Muscle of arm (tissue), 12 donors: ENCODE data around the gene HOTAIR. TPM values are rescaled to one million over a fixed set of nuclear protein-coding genes. Genes with fewer than 3 reads are reported as not detected.

Source experiments
- DNase-seq: peaks from one replicate; pipeline ENCODE4 v3.0.0-alpha.2; 2013
- polyA plus RNA-seq, 12 donors: library from polyadenylated mRNA; unstranded; fragments of 120-200 nt; gene quantifications; one replicate each; pipeline ENCODE4 v1.2.1, GENCODE V29; 2013; ENCODE audit not compliant: insufficient read length in 12 of 12

Gene HOTAIR
- polyA plus RNA-seq, 12 donors = 0.11 TPM; not detected in 11

DNA sequence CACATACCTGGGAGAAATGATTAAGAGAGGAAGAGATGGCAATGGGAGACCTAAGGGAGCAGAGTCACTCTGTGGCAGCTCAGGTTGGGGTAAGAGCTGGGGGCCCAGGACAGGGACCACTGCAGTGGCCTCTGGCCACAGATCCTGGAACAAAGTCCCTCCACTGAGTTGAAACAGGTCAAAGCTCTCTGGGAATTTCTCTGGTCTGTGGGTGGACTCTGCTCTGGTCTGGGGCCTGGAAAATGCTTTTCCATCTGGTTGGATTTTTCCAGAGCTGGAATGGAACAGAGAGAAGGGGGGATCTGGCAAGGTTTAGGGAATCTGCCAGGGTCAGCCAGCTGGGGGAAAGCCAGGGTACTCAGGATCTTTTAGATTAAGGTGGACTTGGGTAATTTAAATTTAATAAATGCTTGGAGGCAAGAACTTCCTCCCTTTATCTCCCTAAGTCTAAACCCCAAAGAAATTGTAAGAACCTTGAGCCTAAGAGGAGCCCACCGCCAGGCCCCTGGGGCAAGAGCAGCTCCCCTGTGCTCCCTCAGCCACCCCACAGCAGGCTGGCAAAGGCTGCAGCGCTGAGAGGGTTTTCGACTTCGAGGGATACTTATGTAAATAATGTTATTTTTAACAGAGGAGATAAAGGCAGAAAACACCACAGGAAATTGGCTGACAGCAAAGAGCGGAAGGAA lies 13.9 kb upstream of the HOTAIR start:
- no peak for DNase-seq

GRCh38 chr12:53987787-53988230 lies 13.1 kb upstream of the HOTAIR start:
- no peak for DNase-seq

DNA sequence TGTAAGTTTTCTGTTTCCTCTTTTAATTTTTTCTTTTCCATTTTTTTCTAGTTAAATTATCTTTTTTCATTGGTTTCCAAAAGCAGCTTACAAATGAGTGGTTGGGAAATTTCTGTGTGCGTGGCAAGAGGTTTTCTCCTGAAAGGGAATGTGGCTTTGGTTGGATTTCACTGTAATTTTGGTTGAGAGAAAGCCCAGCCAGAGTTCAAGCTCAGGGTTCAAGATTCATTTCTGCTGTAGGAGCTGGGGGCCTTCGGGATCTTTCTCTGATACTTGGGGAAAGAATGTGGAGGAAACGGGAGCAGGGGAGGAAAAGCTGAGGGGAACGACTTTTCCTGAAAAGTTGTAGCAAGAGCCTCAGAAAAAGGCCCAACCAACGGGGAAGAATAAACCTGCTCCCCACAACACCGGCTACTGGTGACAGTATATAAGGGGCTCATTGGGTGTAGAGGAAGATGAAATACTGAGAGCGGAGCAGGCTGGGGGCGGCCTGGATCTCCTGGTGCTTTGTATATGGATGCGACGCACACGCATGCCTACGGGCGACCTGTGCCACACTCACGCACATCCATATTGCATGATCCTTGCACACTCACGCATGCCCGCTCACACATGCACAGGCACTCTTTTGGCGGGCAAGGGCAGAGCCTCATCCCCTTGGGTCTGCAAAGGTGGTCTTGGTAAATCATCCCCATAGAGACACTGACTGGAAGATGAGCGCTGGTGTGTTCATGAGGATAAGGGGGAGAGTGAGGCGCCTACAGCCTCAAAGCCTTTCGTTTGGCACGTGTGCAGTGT lies 12.1 kb upstream of the HOTAIR start:
- no peak for DNase-seq

- no peak for DNase-seq
These were observed 11.4 kb upstream of the HOTAIR start for GRCh38 chr12:53985994-53986685.

GRCh38 chr12:53985692-53985993 lies 10.9 kb upstream of the HOTAIR start:
- no peak for DNase-seq

DNA sequence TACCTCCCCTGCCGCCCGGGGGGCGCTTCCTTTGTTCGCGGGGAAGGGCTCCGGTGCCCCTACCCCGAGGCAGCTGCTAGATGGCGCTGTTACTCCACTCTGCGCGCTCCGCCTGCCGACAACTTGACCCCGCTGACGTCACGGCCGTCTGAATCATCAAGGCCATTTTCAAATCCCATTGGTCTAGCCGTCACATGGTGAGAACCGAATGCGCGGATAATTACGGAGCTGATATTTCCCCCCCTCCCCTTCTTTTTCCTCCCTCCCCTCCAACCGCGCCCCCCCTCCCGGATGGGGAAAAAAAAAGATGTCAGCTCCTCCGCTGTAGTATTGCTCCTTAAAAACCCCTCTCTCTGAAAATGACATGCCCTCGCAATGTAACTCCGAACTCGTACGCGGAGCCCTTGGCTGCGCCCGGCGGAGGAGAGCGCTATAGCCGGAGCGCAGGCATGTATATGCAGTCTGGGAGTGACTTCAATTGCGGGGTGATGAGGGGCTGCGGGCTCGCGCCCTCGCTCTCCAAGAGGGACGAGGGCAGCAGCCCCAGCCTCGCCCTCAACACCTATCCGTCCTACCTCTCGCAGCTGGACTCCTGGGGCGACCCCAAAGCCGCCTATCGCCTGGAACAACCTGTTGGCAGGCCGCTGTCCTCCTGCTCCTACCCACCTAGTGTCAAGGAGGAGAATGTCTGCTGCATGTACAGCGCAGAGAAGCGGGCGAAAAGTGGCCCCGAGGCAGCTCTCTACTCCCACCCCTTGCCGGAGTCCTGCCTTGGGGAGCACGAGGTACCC lies 10.3 kb upstream of the HOTAIR start, which contains the start of gene HOXC10:
Gene HOXC10 (plus strand): TSS at position 246 of the 791 bp plus-strand sequence. CDS start 114 bp downstream, at position 360.
- DNase-seq = peak; percentile 85

DNA sequence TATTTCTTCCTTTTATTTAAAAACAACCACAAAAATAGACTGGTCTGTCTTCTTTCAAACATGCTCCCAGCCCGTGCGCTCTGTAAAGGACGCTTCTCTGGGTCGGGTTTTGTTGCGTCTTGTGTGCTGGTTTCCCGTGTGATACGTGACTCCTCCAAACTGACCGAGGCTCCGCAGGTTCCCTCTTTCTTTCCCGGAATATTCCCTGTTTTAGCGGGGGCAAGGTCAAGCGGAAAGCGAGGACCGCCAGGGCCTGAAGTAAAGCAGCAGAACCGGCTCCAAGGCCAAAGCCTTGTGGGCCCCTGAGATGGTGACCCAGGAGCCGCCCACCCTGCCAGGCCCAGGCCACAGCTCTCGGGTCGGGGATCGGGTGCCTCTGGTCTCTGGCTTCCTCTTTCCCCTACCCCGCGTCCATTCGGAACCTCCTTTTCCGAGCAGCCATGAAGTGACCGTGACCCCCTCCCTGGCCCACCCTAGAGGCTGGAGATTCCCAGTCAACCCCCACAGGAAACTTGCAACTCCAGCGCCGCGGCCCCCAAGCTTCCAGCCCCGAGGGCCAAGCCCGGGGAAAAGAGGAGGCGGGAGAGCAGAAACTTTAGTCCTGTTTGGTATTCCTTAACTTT lies 9.3 kb upstream of the HOTAIR start:
- DNase-seq = no peak

DNA sequence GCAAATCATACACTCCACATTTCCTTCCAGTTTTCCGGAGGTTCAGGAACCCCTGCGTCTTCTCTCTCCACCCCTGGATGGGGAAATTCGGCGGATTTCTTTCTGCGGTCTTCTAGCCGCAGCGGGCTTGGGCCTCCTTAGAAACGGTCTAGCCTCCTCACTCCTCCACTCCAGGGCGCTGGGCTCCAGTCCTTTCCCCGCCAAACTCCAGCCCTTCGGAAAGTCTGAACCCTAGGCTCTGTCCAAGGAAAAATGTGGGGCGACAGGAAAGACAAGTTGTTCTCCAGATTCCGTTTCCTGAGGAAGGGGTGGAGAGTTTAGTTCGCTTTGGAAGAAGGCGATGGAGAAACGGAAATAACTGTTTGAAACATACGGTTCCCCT lies 8.8 kb upstream of the HOTAIR start:
- DNase-seq = no peak

- no peak for DNase-seq
These were observed 8.2 kb upstream of the HOTAIR start for GRCh38 chr12:53982648-53983567.

GRCh38 chr12:53981634-53982565 lies 7.1 kb upstream of the HOTAIR start:
- DNase-seq = no peak

- DNase-seq = no peak
These were observed 6.2 kb upstream of the HOTAIR start for GRCh38 chr12:53980802-53981496.

DNA sequence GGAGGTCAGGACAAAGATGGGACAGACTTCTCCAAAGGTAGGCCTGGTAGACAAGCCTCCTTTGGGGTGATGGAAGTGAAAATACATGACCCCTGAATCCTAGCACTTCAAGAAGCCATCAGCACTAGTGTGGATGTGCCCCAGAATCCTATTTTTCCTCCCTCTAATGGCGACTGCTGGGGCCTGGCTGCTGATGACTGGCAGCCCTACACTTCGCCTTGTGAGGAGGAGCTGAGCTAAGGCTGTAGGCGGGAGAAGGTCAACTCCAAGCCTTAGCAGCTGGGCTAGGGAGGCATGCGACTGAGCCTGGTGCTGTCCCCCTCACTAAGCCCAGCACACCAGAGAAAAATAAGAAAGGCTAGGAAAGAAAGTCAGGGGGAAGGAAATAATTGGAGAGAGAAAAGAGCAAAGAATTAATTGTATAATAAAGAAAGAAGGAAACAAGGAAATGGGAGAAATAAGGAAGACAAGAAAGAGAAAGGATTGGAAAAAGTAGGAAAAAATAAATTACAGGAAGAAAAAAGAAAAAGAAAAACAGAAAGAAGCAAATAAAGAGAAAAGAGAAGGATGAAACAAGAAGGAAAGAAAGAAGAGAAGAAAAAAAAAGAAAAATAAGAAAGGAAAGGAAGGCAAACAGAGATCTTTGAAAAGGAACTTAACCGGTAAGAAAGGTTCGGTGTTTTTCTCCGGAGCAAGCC lies 5.5 kb upstream of the HOTAIR start:
- DNase-seq = no peak

- DNase-seq = no peak
These were observed 4.0 kb upstream of the HOTAIR start for GRCh38 chr12:53978477-53979356.

GRCh38 chr12:53977596-53978445 lies 3.1 kb upstream of the HOTAIR start:
- no peak for DNase-seq

DNA sequence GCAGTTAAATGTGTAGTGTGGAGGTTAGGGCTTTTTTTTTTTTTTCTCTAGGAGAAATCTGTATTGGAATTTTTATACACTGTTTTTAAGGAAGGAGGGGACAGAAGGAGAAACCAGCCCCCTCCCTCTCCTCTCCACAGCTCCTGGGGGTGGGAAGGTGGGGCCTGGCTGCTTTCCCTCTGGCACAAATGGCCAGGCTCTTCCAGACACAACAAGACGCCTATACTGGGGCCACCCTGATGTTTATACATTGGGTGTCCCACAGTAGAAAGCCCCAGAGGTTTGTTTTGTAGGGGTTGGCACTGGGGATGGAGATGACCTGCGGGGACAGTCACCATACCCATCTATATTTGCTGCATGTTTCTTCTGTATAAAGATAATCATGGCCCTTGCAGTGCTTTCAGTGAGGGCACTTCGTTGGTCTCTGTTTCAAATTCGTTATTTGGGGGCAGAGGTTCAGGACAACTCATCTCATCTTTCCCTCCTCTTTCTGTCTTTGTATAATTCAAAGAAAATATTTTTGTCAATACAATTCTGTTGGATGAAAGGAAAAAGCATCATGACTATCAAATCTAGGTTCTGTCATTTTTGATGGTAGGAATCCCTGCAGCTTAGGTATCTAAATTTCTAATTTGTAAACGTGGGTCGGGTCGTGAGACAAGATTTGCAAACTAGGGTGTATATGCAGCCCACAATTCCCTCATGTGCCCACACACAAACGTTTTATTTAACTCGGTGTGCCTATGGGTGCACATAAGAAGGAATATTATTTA lies 2.3 kb upstream of the HOTAIR start:
- DNase-seq = no peak
